ENCODE results near the gene INTS13. TPM values are rescaled to one million over a fixed set of nuclear protein-coding genes. Genes with fewer than 3 reads are reported as not detected.

The INTS13 gene
- total and polyA plus RNA-seq, 8 donors: 17.1 to 37.0 (median 31.6) TPM

- H3K27ac ChIP-seq: peak overlapping the region in 1 of 2 donors; percentile 45
Observed at GRCh38 chr12:26870491-26871419, 67.0 kb downstream of the INTS13 start.

DNA sequence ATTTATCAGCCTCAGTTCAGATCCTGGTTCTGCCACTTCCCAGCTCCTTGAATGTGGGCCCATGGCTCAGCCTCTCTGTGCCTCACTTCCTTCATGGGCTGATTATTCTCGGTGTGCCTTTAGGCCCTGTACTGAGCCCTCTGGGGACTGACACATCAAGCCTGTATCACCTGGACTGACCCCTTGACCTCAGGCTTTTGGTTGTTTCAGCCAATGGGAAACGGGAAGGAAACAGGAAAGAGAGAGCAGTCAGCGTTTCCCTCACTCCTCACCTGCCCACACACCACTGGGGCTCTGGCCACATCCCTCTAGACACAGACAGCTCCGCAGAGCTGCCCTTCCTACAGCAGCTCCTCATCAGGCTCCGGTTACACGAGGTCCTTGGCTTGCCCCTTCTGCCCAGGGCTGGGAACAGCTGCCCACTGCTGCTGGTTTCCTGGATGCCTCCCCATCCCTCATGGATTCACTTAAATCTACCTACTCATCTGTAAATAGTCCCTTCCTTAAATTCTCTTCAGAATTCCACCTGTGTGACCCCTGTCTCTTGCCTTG lies 67.8 kb downstream of the INTS13 start:
- H3K27ac ChIP-seq: no peak overlapping the region
- H3K27me3 ChIP-seq: no peaks in the 10 kb centered on the region
- intact Hi-C loops (cut with DNase I): no loop called here
- ATAC-seq (no peak), DNase-seq (no peak)
- H3K36me3 ChIP-seq: no peaks in the 10 kb centered on the region
- no peak for TF ChIP-seq CTCF (IDR thresholded peaks at IDR 0.05)
- H3K9me3 ChIP-seq: no peaks in the 10 kb centered on the region
- H3K4me3 ChIP-seq: no peak overlapping the region
- H3K4me1 ChIP-seq: peaks cover 0 to 32% of the 10 kb centered on the region in 2 donors

More at GRCh38 chr12:26870491-26871419, 67.0 kb downstream of the INTS13 start:
- Histone ChIP-seq H3K9me3 (no peaks in the 10 kb centered on the region), H3K4me3 (no peak overlapping the region), H3K36me3 (no peaks in the 10 kb centered on the region), H3K4me1 (peaks cover 0 to 34% of the 10 kb centered on the region in 2 donors), H3K27me3 (no peaks in the 10 kb centered on the region)
- ATAC-seq (peak; percentile 92), DNase-seq (peak in 3 of 4 donors; percentile 33 to 72 (median 45))
- intact Hi-C loops (cut with DNase I): no loop called here
- TF ChIP-seq CTCF (IDR thresholded peaks at IDR 0.05): no peak

DNA sequence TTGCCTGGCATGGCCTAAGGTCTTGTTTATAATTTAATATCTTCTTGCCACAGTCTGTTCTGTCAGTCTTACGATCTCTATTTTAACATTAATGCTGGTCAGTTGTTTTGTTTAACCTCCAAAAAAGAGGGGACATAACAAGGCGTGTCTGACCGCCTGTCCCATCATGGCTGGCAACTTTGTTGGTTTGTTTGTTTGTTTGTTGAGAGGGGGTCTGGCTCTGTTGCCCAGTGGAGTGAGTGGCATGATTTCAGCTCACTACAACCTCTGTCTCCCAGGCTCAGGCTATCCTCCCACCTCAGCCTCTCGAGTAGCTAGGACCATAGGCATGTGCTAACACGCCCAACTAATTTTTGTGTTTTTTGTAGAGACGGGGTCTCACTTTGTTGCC lies 68.7 kb downstream of the INTS13 start:
- intact Hi-C loops (cut with DNase I): no loop called here
- Histone ChIP-seq H3K4me1 (peaks cover 0 to 23% of the 10 kb centered on the region in 2 donors), H3K27me3 (no peaks in the 10 kb centered on the region), H3K9me3 (no peaks in the 10 kb centered on the region), H3K36me3 (no peaks in the 10 kb centered on the region), H3K4me3 (no peak overlapping the region), H3K27ac (no peak overlapping the region)
- ATAC-seq (no peak), DNase-seq (no peak)
- TF ChIP-seq CTCF (IDR thresholded peaks at IDR 0.05): no peak

DNA sequence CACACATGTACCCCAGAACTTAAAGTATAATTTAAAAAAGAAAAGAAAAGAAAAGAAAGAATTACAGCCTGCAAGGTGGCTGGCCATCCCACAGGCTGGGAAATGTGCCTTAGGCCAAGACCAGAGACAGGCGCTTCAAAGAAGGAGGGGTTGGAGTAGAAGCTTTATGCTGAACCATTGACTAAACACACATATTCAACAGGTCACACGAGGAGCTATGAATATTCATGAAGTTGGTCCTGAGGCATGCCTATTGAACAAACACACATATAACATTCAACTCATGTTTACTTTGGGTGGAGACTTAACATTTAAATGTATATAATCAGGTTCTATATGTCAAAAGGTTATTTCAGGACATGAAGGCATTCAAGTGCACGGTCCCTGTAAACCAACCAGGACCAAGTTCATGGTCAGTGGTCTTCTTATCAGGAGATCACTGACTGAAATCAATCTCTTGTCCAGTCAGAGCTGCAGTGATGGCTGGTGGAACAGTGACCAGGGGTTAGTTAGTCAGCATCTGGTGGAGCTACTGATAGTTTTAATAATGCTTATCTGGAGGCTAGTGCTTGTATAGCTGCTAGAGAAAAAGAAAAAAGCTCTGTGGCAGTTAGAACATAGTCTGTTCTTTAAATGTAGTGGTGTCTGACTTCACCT lies 69.2 kb downstream of the INTS13 start:
- no peaks in the 10 kb centered on the region for H3K27me3 ChIP-seq
- peaks cover 0 to 22% of the 10 kb centered on the region in 2 donors for H3K4me1 ChIP-seq
- H3K27ac ChIP-seq: no peak overlapping the region
- H3K36me3 ChIP-seq: no peaks in the 10 kb centered on the region
- no peak for ATAC-seq
- no peak overlapping the region for H3K4me3 ChIP-seq
- H3K9me3 ChIP-seq: no peaks in the 10 kb centered on the region
- intact Hi-C loops (cut with DNase I): no loop called here
- TF ChIP-seq CTCF (IDR thresholded peaks at IDR 0.05): no peak
- DNase-seq: no peak

DNA sequence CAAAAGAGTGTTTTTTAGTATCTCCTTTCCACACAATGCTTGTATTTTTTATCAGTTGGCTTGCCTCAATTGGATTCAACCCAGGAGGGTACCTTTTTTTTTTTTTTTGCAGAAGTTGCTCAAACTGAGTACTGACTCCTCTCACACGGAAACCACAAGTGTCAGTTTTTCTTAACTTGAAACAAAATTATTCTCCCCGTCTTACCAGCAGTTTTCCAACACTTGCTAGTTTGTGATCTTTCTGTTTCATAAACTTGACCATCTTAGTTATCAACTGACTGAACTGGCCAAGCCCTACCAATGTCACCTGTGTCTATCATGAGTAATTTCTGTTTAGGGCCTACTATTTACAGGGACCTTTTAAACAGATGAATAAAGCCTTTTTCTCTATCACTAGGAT lies 70.7 kb downstream of the INTS13 start:
- DNase-seq (no peak), ATAC-seq (no peak)
- H3K27me3 ChIP-seq: no peaks in the 10 kb centered on the region
- no peaks in the 10 kb centered on the region for H3K9me3 ChIP-seq
- H3K27ac ChIP-seq: no peak overlapping the region
- H3K36me3 ChIP-seq: no peaks in the 10 kb centered on the region
- TF ChIP-seq CTCF (IDR thresholded peaks at IDR 0.05): no peak
- H3K4me1 ChIP-seq: peaks cover 0 to 22% of the 10 kb centered on the region in 2 donors
- intact Hi-C loops (cut with DNase I): no loop called here
- H3K4me3 ChIP-seq: no peak overlapping the region
